ENCODE results near the gene CD300LG.
A peak's percentile ranks its signal among the peaks of the same experiment; 100 is the strongest.
"Not testable (repeated sequence)": the region's sequence is repeated elsewhere in the genome, so short reads cannot be mapped to it uniquely, and the experiment has no call there.

CD300LG gene

DNA sequence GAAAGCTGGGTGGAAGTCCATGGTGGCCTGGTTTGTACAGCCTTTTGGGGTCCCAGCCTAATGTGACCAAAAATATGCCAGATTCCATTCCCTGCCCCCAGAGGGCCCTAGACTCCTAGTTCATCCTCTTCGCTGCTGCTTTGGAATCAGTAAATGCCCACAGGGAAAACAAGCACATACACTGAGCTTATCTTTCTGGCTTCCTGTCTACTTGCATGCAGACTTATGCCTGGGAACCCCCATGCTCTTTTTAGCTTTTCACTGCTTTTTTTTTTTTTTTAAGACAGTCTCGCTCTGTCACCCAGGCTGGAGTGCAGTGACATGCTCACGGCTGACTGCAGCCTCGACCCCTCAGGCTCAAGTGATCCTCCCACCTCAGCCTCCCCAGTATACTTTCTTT is 6.2 kb upstream of the CD300LG start:
- TF ChIP-seq CTCF (IDR thresholded peaks at IDR 0.05; ENCODE audit: low read depth, low read length, poor library complexity, severe bottlenecking) (peak; percentile 25), EZH2phosphoT487 (IDR thresholded peaks at IDR 0.05; ENCODE audit: borderline replicate concordance, low read length) (no peak)
- Histone ChIP-seq H3K4me2 (ENCODE audit: low read length) (no peak overlapping the region), H3K27ac (ENCODE audit: low read depth, low read length) (no peak overlapping the region)

DNA sequence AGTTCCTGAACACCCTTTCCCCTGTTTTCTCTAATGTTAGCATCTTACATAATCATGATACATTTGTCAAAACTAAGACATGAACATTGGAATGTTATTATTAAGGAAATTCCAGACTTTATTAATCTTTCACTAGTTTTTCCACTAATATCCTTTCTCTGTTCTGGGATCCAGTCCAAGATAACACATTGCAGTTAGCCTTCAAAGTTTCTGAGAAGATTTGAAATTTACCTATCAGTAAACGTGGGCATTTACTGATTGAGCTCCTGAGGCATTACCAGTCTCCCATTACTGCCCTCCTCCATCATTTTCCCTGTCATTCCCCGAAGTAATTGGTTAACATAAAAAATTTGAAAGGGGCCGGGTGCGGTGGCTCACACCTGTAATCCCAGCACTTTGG is 5.7 kb upstream of the CD300LG start:
- no peaks in the 10 kb centered on the region for H3K79me2 ChIP-seq (ENCODE audit: control insufficient read depth, low read length)
- H3K4me1 ChIP-seq (ENCODE audit: control insufficient read depth, low read length) = no peaks in the 10 kb centered on the region
- H3K36me3 ChIP-seq (ENCODE audit: control insufficient read depth, low read length) = no peaks in the 10 kb centered on the region
- no peak overlapping the region for H3K4me3 ChIP-seq (ENCODE audit: low read length)
- H3K27ac ChIP-seq (ENCODE audit: low read depth, low read length) = no peak overlapping the region
- no peak overlapping the region for H3K4me2 ChIP-seq (ENCODE audit: low read length)
- TF ChIP-seq EZH2phosphoT487 (IDR thresholded peaks at IDR 0.05; ENCODE audit: borderline replicate concordance, low read length) = no peak
- TF ChIP-seq CTCF (IDR thresholded peaks at IDR 0.05; ENCODE audit: low read depth, low read length, poor library complexity, severe bottlenecking) = no peak
- H3K9me2 ChIP-seq (replicated peaks; ENCODE audit: control insufficient read depth, low read length) = no peaks in the 10 kb centered on the region
- H3F3A ChIP-seq (ENCODE audit: control insufficient read depth, insufficient read depth) = no peaks in the 10 kb centered on the region
- H3K9me3 ChIP-seq (ENCODE audit: control insufficient read depth, insufficient read depth, low read length) = no peaks in the 10 kb centered on the region
- H3K27me3 ChIP-seq (ENCODE audit: control insufficient read depth, low read length) = 0 out of 2 replicates have a peak, but pooled peaks cover 4% of the 10 kb centered on the region
- H4K20me1 ChIP-seq (ENCODE audit: control insufficient read depth, insufficient read depth, low read depth, low read length) = no peaks in the 10 kb centered on the region

More for the DNA sequence above, 6.2 kb upstream of the CD300LG start:
- no peaks in the 10 kb centered on the region for H3K9me3 ChIP-seq (ENCODE audit: control insufficient read depth, insufficient read depth, low read length)
- no peaks in the 10 kb centered on the region for H3K9me2 ChIP-seq (replicated peaks; ENCODE audit: control insufficient read depth, low read length)
- H3K4me3 ChIP-seq (ENCODE audit: low read length) = no peak overlapping the region
- H3F3A ChIP-seq (ENCODE audit: control insufficient read depth, insufficient read depth) = no peaks in the 10 kb centered on the region
- no peaks in the 10 kb centered on the region for H4K20me1 ChIP-seq (ENCODE audit: control insufficient read depth, insufficient read depth, low read depth, low read length)
- no peaks in the 10 kb centered on the region for H3K79me2 ChIP-seq (ENCODE audit: control insufficient read depth, low read length)
- H3K36me3 ChIP-seq (ENCODE audit: control insufficient read depth, low read length) = no peaks in the 10 kb centered on the region
- H3K27me3 ChIP-seq (ENCODE audit: control insufficient read depth, low read length) = 0 out of 2 replicates have a peak, but pooled peaks cover 4% of the 10 kb centered on the region
- no peaks in the 10 kb centered on the region for H3K4me1 ChIP-seq (ENCODE audit: control insufficient read depth, low read length)

- not testable (repeated sequence) for H3K4me3 ChIP-seq (ENCODE audit: low read length); H3K4me1 ChIP-seq (ENCODE audit: control insufficient read depth, low read length); H3K27ac ChIP-seq (ENCODE audit: low read depth, low read length); H3F3A ChIP-seq (ENCODE audit: control insufficient read depth, insufficient read depth); H4K20me1 ChIP-seq (ENCODE audit: control insufficient read depth, insufficient read depth, low read depth, low read length); H3K9me2 ChIP-seq (replicated peaks; ENCODE audit: control insufficient read depth, low read length); H3K36me3 ChIP-seq (ENCODE audit: control insufficient read depth, low read length); H3K79me2 ChIP-seq (ENCODE audit: control insufficient read depth, low read length); H3K27me3 ChIP-seq (ENCODE audit: control insufficient read depth, low read length); H3K9me3 ChIP-seq (ENCODE audit: control insufficient read depth, insufficient read depth, low read length); H3K4me2 ChIP-seq (ENCODE audit: low read length)
Measured at GRCh38 chr17:43842091-43842974, 4.6 kb upstream of the CD300LG start.

DNA sequence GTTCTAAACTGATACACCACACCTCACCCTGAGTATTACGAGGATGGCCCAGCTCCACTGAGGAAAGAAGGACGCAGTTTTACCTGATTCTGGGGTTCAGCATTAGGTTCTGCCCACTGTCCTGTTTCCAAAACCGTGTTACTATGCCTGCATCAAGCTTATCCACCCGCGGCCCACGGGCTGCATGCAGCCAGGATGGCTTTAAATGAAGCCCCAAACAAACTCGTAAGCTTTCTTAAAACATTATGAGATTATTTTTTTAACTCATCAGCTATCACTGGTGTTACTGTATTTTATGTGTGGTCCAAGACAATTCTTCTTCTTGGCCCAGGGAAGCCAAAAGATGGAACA is 4.0 kb upstream of the CD300LG start:
- no peaks in the 10 kb centered on the region for H3K9me3 ChIP-seq (ENCODE audit: control insufficient read depth, insufficient read depth, low read length)
- peaks cover 4% of the 10 kb centered on the region; the same call in 1 of the 2 replicates for H3K27me3 ChIP-seq (ENCODE audit: control insufficient read depth, low read length)
- no peaks in the 10 kb centered on the region for H3F3A ChIP-seq (ENCODE audit: control insufficient read depth, insufficient read depth)
- H3K79me2 ChIP-seq (ENCODE audit: control insufficient read depth, low read length) = no peaks in the 10 kb centered on the region
- no peaks in the 10 kb centered on the region for H3K36me3 ChIP-seq (ENCODE audit: control insufficient read depth, low read length)
- H3K4me2 ChIP-seq (ENCODE audit: low read length) = no peak overlapping the region
- no peaks in the 10 kb centered on the region for H3K4me1 ChIP-seq (ENCODE audit: control insufficient read depth, low read length)
- H3K4me3 ChIP-seq (ENCODE audit: low read length) = no peak overlapping the region
- H3K27ac ChIP-seq (ENCODE audit: low read depth, low read length) = no peak overlapping the region
- no peak for TF ChIP-seq CTCF (IDR thresholded peaks at IDR 0.05; ENCODE audit: low read depth, low read length, poor library complexity, severe bottlenecking)
- no peak for TF ChIP-seq EZH2phosphoT487 (IDR thresholded peaks at IDR 0.05; ENCODE audit: borderline replicate concordance, low read length)
- H4K20me1 ChIP-seq (ENCODE audit: control insufficient read depth, insufficient read depth, low read depth, low read length) = no peaks in the 10 kb centered on the region
- H3K9me2 ChIP-seq (replicated peaks; ENCODE audit: control insufficient read depth, low read length) = no peaks in the 10 kb centered on the region

All from DOHH2 (cell line).